Thyroid gland (tissue), 4 donors: Measurements from ENCODE around the gene LRRC36. TPM values are rescaled to one million over a fixed set of nuclear protein-coding genes. Genes with fewer than 3 reads are reported as not detected.

ENCODE experiments used
- DNase-seq, 2 donors: peaks; one replicate each; pipeline ENCODE4 v3.0.0-alpha.2; 2019
- H3K27ac ChIP-seq, 3 donors: fragments of 200-600 bp; sonication (generic); 1 replicate in 2 of 3; 2 replicates in 1 of 3; pipeline ENCODE4 v1.5.1; 2016 to 2019; ENCODE audit warnings: mild to moderate bottlenecking in 1 of 3, moderate library complexity in 1 of 3
- H3K27me3 ChIP-seq: fragments of 200-600 bp; sonication (generic); one replicate; pipeline ENCODE4 v1.5.1; 2019
- H3K36me3 ChIP-seq, 2 donors: fragments of 200-600 bp; sonication (generic); one replicate each; pipeline ENCODE4 v1.5.1; 2016 to 2019
- H3K4me1 ChIP-seq, 2 donors: fragments of 200-600 bp; sonication (generic); one replicate each; pipeline ENCODE4 v1.5.1; 2017 to 2019
- H3K4me3 ChIP-seq, 3 donors: fragments of 200-600 bp; sonication (generic); replicated peaks in 1 of 3; 1 replicate in 2 of 3; 2 replicates in 1 of 3; pipeline ENCODE4 v1.5.1; 2016; ENCODE audit warnings: mild to moderate bottlenecking in 1 of 3
- H3K9me3 ChIP-seq: fragments of 200-600 bp; sonication (generic); one replicate; pipeline ENCODE4 v1.5.1; 2017
- POLR2A ChIP-seq, 2 donors: fragments of 450-650 bp; IDR thresholded peaks; one replicate each; pipeline ENCODE4 v1.6.1; 2017; ENCODE audit warnings: antibody characterized with exemption in 2 of 2, mild to moderate bottlenecking in 2 of 2, moderate library complexity in 1 of 2
- WGBS, 2 donors: methylation state at CpG; one replicate each; pipeline ENCODE4 v1.1.5; 2017; 5-methylcytosine and 5-hydroxymethylcytosine counted together
- intact Hi-C: fragments of 100-400 bp; cut with DNase I; formaldehyde crosslinking; loops from one replicate; pipeline ENCODE4 v1.15.1; 2023
- total RNA-seq, 4 donors: library from RNA; depleted of rRNA; stranded (reverse); fragments of >200 nt; gene quantifications; one replicate each; pipeline ENCODE4 v1.2.3, GENCODE V29; 2016
- TF ChIP-seq, protein P1 (sequence below), 6 experiments: fragments of 200-600 bp in 3 of 6; fragments of 450-650 bp in 3 of 6; sonication (generic) in 3 of 6; IDR thresholded peaks; one replicate each; pipeline ENCODE4 v1.5.1; 2016 to 2019; ENCODE audit warnings: antibody characterized with exemption in 6 of 6, mild to moderate bottlenecking in 2 of 6, inconsistent platforms in 1 of 6, moderate library complexity in 1 of 6

The LRRC36 gene
- total RNA-seq, 4 donors from 2014 or later: 0.22 TPM; not detected in 3

DNA sequence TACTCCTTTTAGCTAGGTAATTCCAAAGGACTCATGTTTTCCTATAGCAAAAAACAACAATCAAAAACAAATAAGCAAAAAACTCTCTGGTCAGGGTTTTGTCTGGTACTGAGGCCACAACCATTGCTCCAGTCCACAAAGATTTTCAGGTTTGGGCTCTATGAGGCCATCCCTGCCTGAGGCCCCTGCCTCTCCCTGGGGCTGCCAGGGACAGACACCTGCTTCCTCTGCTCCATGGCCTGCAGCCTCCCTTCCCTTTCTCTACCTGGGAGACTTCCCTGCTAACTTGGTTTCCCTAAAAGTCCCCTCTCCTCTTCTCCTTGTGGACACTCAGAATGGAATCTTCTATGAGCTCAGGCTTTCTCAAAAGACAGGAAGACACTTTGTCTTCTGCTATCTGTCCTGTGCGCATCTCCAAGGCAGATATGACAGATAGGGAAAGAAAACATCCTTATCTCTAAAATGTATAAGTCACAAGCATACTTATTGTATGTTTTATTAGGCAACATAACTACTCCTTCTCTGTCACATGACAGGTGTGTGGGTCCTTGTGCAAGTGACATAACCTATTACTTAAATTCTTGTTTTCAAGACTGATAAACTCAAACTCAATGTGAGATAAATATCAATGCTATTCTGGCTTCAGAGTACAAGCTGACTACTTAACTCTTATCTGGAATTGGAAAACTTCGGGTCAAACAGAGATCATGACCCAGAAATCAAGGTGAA is 90.9 kb downstream of the LRRC36 start:
- no peak for DNase-seq
- TF ChIP-seq, protein P1, sequence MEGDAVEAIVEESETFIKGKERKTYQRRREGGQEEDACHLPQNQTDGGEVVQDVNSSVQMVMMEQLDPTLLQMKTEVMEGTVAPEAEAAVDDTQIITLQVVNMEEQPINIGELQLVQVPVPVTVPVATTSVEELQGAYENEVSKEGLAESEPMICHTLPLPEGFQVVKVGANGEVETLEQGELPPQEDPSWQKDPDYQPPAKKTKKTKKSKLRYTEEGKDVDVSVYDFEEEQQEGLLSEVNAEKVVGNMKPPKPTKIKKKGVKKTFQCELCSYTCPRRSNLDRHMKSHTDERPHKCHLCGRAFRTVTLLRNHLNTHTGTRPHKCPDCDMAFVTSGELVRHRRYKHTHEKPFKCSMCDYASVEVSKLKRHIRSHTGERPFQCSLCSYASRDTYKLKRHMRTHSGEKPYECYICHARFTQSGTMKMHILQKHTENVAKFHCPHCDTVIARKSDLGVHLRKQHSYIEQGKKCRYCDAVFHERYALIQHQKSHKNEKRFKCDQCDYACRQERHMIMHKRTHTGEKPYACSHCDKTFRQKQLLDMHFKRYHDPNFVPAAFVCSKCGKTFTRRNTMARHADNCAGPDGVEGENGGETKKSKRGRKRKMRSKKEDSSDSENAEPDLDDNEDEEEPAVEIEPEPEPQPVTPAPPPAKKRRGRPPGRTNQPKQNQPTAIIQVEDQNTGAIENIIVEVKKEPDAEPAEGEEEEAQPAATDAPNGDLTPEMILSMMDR (IDR thresholded peaks at IDR 0.05): no peak
- TF ChIP-seq POLR2A (IDR thresholded peaks at IDR 0.05): no peak
- intact Hi-C loops: no loop called here
- WGBS, 2 donors: 79 to 89% methylated on average over 2 of the region's 2 CpGs
- Histone ChIP-seq H3K36me3 (no peaks in the 10 kb centered on the region), H3K27ac (no peak overlapping the region), H3K4me1 (peaks cover 32 to 34% of the 10 kb centered on the region in 2 donors), H3K4me3 (no peak overlapping the region), H3K9me3 (no peaks in the 10 kb centered on the region), H3K27me3 (no peaks in the 10 kb centered on the region)

- Histone ChIP-seq H3K9me3 (no peaks in the 10 kb centered on the region), H3K4me1 (peaks cover 23 to 28% of the 10 kb centered on the region in 2 donors), H3K27ac (no peak overlapping the region), H3K4me3 (no peak overlapping the region), H3K36me3 (no peaks in the 10 kb centered on the region), H3K27me3 (no peaks in the 10 kb centered on the region)
- intact Hi-C loops: no loop called here
- DNase-seq: no peak
- no peak for TF ChIP-seq POLR2A (IDR thresholded peaks at IDR 0.05)
- TF ChIP-seq, protein P1 (IDR thresholded peaks at IDR 0.05): no peak
- 90 to 92% methylated on average over 3 of the region's 3 CpGs for WGBS, 2 donors
These were observed 92.9 kb downstream of the LRRC36 start for GRCh38 chr16:67419502-67419901.

GRCh38 chr16:67419931-67420330 is 93.3 kb downstream of the LRRC36 start:
- Histone ChIP-seq H3K4me1 (peaks cover 24 to 28% of the 10 kb centered on the region in 2 donors), H3K36me3 (no peaks in the 10 kb centered on the region), H3K27me3 (no peaks in the 10 kb centered on the region), H3K4me3 (no peak overlapping the region), H3K27ac (no peak overlapping the region), H3K9me3 (no peaks in the 10 kb centered on the region)
- no peak for TF ChIP-seq POLR2A (IDR thresholded peaks at IDR 0.05)
- TF ChIP-seq, protein P1 (IDR thresholded peaks at IDR 0.05): no peak
- no peak for DNase-seq
- 84 to 90% methylated on average over 3 of the region's 3 CpGs for WGBS, 2 donors
- intact Hi-C loops: no loop called here

DNA sequence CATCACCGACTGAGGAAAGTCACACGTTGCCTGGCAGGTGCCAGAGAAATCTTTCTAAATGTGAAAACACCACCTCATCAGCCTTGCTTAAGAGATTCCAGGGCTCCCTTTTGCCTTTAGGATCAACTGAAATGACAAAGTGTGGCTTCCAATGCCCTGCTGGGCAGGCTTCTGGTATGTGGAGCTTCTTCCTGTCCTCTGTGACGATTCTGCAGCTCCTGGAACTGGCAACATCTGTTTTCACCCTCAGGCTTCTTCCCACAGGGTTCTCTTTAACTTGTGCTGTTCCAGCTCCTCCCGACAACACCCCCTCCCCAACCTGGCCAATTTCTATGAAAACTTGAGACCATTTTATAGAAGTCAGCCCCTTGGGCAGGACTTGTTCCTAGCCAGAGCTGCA is 94.4 kb downstream of the LRRC36 start:
- H3K9me3 ChIP-seq: no peaks in the 10 kb centered on the region
- intact Hi-C loops: no loop called here
- no peaks in the 10 kb centered on the region for H3K36me3 ChIP-seq
- no peak overlapping the region for H3K4me3 ChIP-seq
- peaks cover 25 to 30% of the 10 kb centered on the region in 2 donors for H3K4me1 ChIP-seq
- WGBS, 2 donors: 81 to 97% methylated on average over 4 of the region's 4 CpGs
- no peak for TF ChIP-seq POLR2A (IDR thresholded peaks at IDR 0.05)
- TF ChIP-seq, protein P1 (IDR thresholded peaks at IDR 0.05): no peak
- no peaks in the 10 kb centered on the region for H3K27me3 ChIP-seq
- DNase-seq: no peak
- H3K27ac ChIP-seq: no peak overlapping the region

DNA sequence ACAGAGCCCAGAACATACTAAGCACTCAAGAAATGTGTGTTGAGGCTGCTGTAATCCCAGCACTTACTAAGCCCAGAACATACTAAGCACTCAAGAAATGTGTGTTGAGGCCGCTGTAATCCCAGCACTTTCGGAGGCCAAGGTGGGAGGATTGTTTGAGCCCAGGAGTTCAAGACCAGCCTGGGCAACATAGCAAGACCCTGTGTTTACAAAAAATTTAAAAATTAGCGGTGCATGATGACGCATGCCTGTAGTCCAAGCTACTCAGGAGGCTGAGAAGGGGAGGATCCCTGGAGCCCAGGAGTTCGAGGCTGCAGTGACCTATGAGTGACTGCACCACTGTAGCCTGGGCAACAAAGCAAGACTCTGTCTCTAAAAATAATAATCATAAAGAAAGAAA is 96.4 kb downstream of the LRRC36 start:
- no peak for TF ChIP-seq POLR2A (IDR thresholded peaks at IDR 0.05)
- TF ChIP-seq, protein P1 (IDR thresholded peaks at IDR 0.05): no peak
- Histone ChIP-seq H3K27me3 (no peaks in the 10 kb centered on the region), H3K36me3 (no peaks in the 10 kb centered on the region), H3K4me1 (peaks cover 21 to 34% of the 10 kb centered on the region in 2 donors), H3K27ac (peak overlapping the region in 1 of 3 donors; percentile 96), H3K4me3 (no peak overlapping the region), H3K9me3 (no peaks in the 10 kb centered on the region)
- no peak for DNase-seq
- 85 to 93% methylated on average over 5 of the region's 5 CpGs for WGBS, 2 donors
- intact Hi-C loops: no loop called here
